PC-3 (cell line): Measurements from ENCODE around the gene AP3S2. TPM values are rescaled to one million over a fixed set of nuclear protein-coding genes. Genes with fewer than 3 reads are reported as not detected.

ENCODE experiments used
- ATAC-seq: fragments of 200-7000 bp; cut with Tn5 transposase; 2 replicates; pipeline ENCODE4 v1.9.1; 2020; ENCODE audit warnings: mild to moderate bottlenecking, moderate library complexity
- BruUV-seq: library from RNA; stranded (reverse); fragments of 400-500 nt; replicated peaks from 2 replicates; lab custom pipeline; 2021; lab: Mats Ljungman, UMichigan
- CTCF ChIA-PET: fragments of 300-600 bp; sonication (Branson Sonifier 250); formaldehyde crosslinking; loops from one replicate; lab custom pipeline; 2022; ENCODE audit warnings: antibody characterized with exemption; lab: Charles Lee
- POLR2A ChIA-PET: fragments of 300-600 bp; sonication (Branson Sonifier 250); formaldehyde crosslinking; loops from one replicate; lab custom pipeline; 2022; ENCODE audit warnings: antibody characterized with exemption; ENCODE audit not compliant: unreplicated experiment; lab: Charles Lee
- DNase-seq: peaks from one replicate; pipeline ENCODE4 v3.0.0-alpha.2; 2015
- H2AFZ ChIP-seq: fragments of 300-600 bp; sonication (generic); 2 replicates; pipeline ENCODE4 v1.6.0; 2016; ENCODE audit warnings: antibody characterized with exemption, low read length
- H3F3A ChIP-seq: fragments of 300-600 bp; sonication (generic); one replicate; pipeline ENCODE4 v1.6.0; 2017; ENCODE audit warnings: antibody characterized with exemption, low read length, control low read depth, mild to moderate bottlenecking; ENCODE audit not compliant: unreplicated experiment
- H3K27ac ChIP-seq: fragments of 300-600 bp; sonication (generic); 2 replicates; pipeline ENCODE4 v1.5.1; 2016; ENCODE audit warnings: mild to moderate bottlenecking, low read length
- H3K27me3 ChIP-seq: fragments of 300-600 bp; sonication (generic); 2 replicates; pipeline ENCODE4 v1.6.1; 2016; ENCODE audit warnings: low read length, mixed read lengths
- H3K36me3 ChIP-seq: fragments of 300-600 bp; sonication (generic); 2 replicates; pipeline ENCODE4 v1.6.1; 2016; ENCODE audit warnings: low read depth, mixed run types, low read length, mixed read lengths
- H3K4me1 ChIP-seq: fragments of 300-600 bp; sonication (generic); 2 replicates; pipeline ENCODE4 v1.5.1; 2016; ENCODE audit warnings: low read length; ENCODE audit not compliant: insufficient read depth
- H3K4me2 ChIP-seq: fragments of 300-600 bp; sonication (generic); 2 replicates; pipeline ENCODE4 v1.6.0; 2016; ENCODE audit warnings: low read length
- H3K4me3 ChIP-seq: fragments of 300-600 bp; sonication (generic); 2 replicates; pipeline ENCODE4 v1.5.1; 2016; ENCODE audit warnings: mild to moderate bottlenecking, low read length, mixed read lengths
- H3K79me2 ChIP-seq: fragments of 300-600 bp; sonication (generic); 2 replicates; pipeline ENCODE4 v1.6.1; 2017; ENCODE audit warnings: low read length, mixed read lengths
- H3K9ac ChIP-seq: fragments of 300-600 bp; sonication (generic); 2 replicates; pipeline ENCODE4 v1.6.0; 2016; ENCODE audit warnings: mild to moderate bottlenecking, low read length
- H3K9me2 ChIP-seq: fragments of 300-600 bp; sonication (generic); replicated peaks from 2 replicates; pipeline ENCODE4 v1.6.1; 2016; ENCODE audit warnings: mixed run types, low read length, mixed read lengths
- H3K9me3 ChIP-seq: fragments of 300-600 bp; sonication (generic); 2 replicates; pipeline ENCODE4 v1.6.1; 2016; ENCODE audit warnings: low read length, mixed read lengths
- H4K20me1 ChIP-seq: fragments of 300-600 bp; sonication (generic); 2 replicates; pipeline ENCODE4 v1.6.1; 2016; ENCODE audit warnings: low read length, mixed read lengths
- CTCF ChIP-seq: fragments of 300-600 bp; sonication (generic); conservative IDR thresholded peaks from 2 replicates; pipeline ENCODE4 v1.5.1; 2017; ENCODE audit warnings: antibody characterized with exemption, low read depth, mild to moderate bottlenecking, low read length
- EZH2 ChIP-seq: fragments of 300-600 bp; sonication (generic); IDR thresholded peaks from one replicate; pipeline ENCODE4 v1.6.1; 2017; ENCODE audit warnings: antibody characterized with exemption, mild to moderate bottlenecking, low read length; ENCODE audit not compliant: unreplicated experiment
- EZH2phosphoT487 ChIP-seq: fragments of 300-600 bp; sonication (generic); IDR thresholded peaks from 2 replicates; pipeline ENCODE4 v1.6.1; 2018; ENCODE audit warnings: mild to moderate bottlenecking, antibody characterized with exemption, low read length, borderline replicate concordance
- intact Hi-C: fragments of 100-400 bp; cut with micrococcal nuclease; formaldehyde crosslinking; loops from 2 replicates; pipeline ENCODE4 v1.9.0; 2023
- microRNA-seq: library from miRNA; unstranded; fragments of <30 nt; microRNA quantifications from one replicate; pipeline ENCODE4 v1.1.0, GENCODE V29; 2020; ENCODE audit not compliant: unreplicated experiment
- total RNA-seq: library from RNA; depleted of rRNA; stranded (reverse); fragments of >200 nt; gene quantifications from 2 replicates; pipeline ENCODE4 v1.2.3, GENCODE V29; 2014; rRNA removed

Gene AP3S2
- total RNA-seq, 1 experiment from 2014 or later = 18.8 TPM

GRCh38 chr15:89781891-89782618, 111.7 kb downstream of the AP3S2 start:
- BruUV-seq = no TSS peak
- Histone ChIP-seq H3K36me3 (no peaks in the 10 kb centered on the region), H3K27ac (peak overlapping the region; percentile 99), H3K4me1 (peaks cover 73% of the 10 kb centered on the region), H3K4me3 (no peak overlapping the region), H3F3A (no peaks in the 10 kb centered on the region), H2AFZ (peak overlapping the region; percentile 58; the same call in 1 of the 2 replicates), H3K27me3 (no peaks in the 10 kb centered on the region), H3K79me2 (no peaks in the 10 kb centered on the region), H3K9me2 (no peaks in the 10 kb centered on the region), H3K9ac (peak overlapping the region; percentile 77), H4K20me1 (no peaks in the 10 kb centered on the region), H3K9me3 (no peaks in the 10 kb centered on the region), H3K4me2 (peak overlapping the region; percentile 37)
- peak; percentile 90 for DNase-seq
- no peak for TF ChIP-seq EZH2
- TF ChIP-seq CTCF = no peak
- TF ChIP-seq EZH2phosphoT487 = no peak
- intact Hi-C loops = no loop called here
- ChIA-PET CTCF (no interaction called here), POLR2A (no interaction called here)
- peak; percentile 34 for ATAC-seq

- Histone ChIP-seq H3F3A (no peaks in the 10 kb centered on the region), H3K27ac (peak overlapping the region; percentile 99), H3K4me2 (peak overlapping the region; percentile 21; the same call in 1 of the 2 replicates), H3K27me3 (no peaks in the 10 kb centered on the region), H3K79me2 (no peaks in the 10 kb centered on the region), H3K4me3 (no peak overlapping the region), H3K9ac (peak overlapping the region; percentile 77), H3K36me3 (no peaks in the 10 kb centered on the region), H3K9me3 (no peaks in the 10 kb centered on the region), H3K9me2 (no peaks in the 10 kb centered on the region), H2AFZ (no peak overlapping the region), H4K20me1 (no peaks in the 10 kb centered on the region), H3K4me1 (peaks cover 79% of the 10 kb centered on the region)
- no TSS peak for BruUV-seq
- DNase-seq = peak; percentile 71
- ATAC-seq = peak; percentile 25
- intact Hi-C loops = no loop called here
- ChIA-PET POLR2A (no interaction called here), CTCF (no interaction called here)
- TF ChIP-seq EZH2 (no peak), CTCF (no peak), EZH2phosphoT487 (no peak)
Observed at GRCh38 chr15:89781055-89781454, 112.7 kb downstream of the AP3S2 start.

GRCh38 chr15:89780601-89781000, 113.2 kb downstream of the AP3S2 start:
- Histone ChIP-seq H3K9ac (peak overlapping the region; percentile 77; the same call in 1 of the 2 replicates), H3K79me2 (no peaks in the 10 kb centered on the region), H3F3A (no peaks in the 10 kb centered on the region), H3K27ac (peak overlapping the region; percentile 99), H3K27me3 (no peaks in the 10 kb centered on the region), H3K4me3 (no peak overlapping the region), H2AFZ (no peak overlapping the region), H3K4me1 (peaks cover 75% of the 10 kb centered on the region), H3K9me3 (no peaks in the 10 kb centered on the region), H3K36me3 (no peaks in the 10 kb centered on the region), H3K4me2 (peak overlapping the region; percentile 21; the same call in 1 of the 2 replicates), H4K20me1 (no peaks in the 10 kb centered on the region), H3K9me2 (no peaks in the 10 kb centered on the region)
- no TSS peak for BruUV-seq
- ChIA-PET CTCF (no interaction called here), POLR2A (no interaction called here)
- no peak for TF ChIP-seq EZH2phosphoT487
- ATAC-seq (no peak), DNase-seq (no peak)
- intact Hi-C loops = no loop called here

Small RNAs within 50 kb of the gene (microRNA-seq; reads per million reads assigned to microRNA genes)
- gene MIR5009 = not detected
- gene MIR5094 = not detected

Other genes starting within 250 kb of the AP3S2 start
- 18.8 and 27.2 TPM in 2 replicates for gene KIF7, start 238.5 kb downstream of the AP3S2 start, total RNA-seq
- 1.0 and 1.3 TPM in 2 replicates for gene PLIN1, start 214.6 kb downstream of the AP3S2 start, total RNA-seq
- gene PEX11A, start 203.2 kb downstream of the AP3S2 start, total RNA-seq = 7.8 and 9.7 TPM in 2 replicates
- gene WDR93, start 203.2 kb downstream of the AP3S2 start, total RNA-seq = 0.22 TPM in 1 of 2 replicates, not detected in the other
- 32.9 and 49.4 TPM in 2 replicates for gene MESP1, start 142.7 kb downstream of the AP3S2 start, total RNA-seq
- 1.1 and 1.3 TPM in 2 replicates for gene MESP2, start 117.7 kb downstream of the AP3S2 start, total RNA-seq
- gene ANPEP, start 79.1 kb downstream of the AP3S2 start, total RNA-seq = 113 and 133 TPM in 2 replicates
- 4.5 and 8.0 TPM in 2 replicates for gene ARPIN, start 19.0 kb upstream of the AP3S2 start, total RNA-seq
- 12.9 and 21.2 TPM in 2 replicates for gene ZNF710, start 107.3 kb upstream of the AP3S2 start, total RNA-seq
- 80.6 and 94.1 TPM in 2 replicates for gene IDH2, start 208.5 kb upstream of the AP3S2 start, total RNA-seq